Left colon (tissue), 2 donors: ENCODE measurements around the gene PPM1N. TPM values are rescaled to one million over a fixed set of nuclear protein-coding genes. Genes with fewer than 3 reads are reported as not detected.
A peak's percentile ranks its signal among the peaks of the same experiment; 100 is the strongest.

ENCODE experiments used
- ATAC-seq: fragments of 200-7000 bp; cut with Tn5 transposase; one replicate; pipeline ENCODE4 v1.9.1; 2020; ENCODE audit warnings: mild to moderate bottlenecking, moderate library complexity
- DNase-seq, 2 donors: peaks; one replicate each; pipeline ENCODE4 v3.0.0-alpha.2; 2020
- intact Hi-C, 2 donors: fragments of 100-400 bp; cut with DNase I in 1 of 2; cut with micrococcal nuclease in 1 of 2; formaldehyde crosslinking; loops; one replicate each; pipeline versions ENCODE4 v1.11.2 to v1.14.0; 2022; cut with DNase I, micrococcal nuclease
- total RNA-seq, 2 donors: library from RNA; stranded (reverse); fragmentation: NEBNext Ultra II Directional; extraction: Animal tissue kit (Norgen Biotek cat#: 25700); gene quantifications; one replicate each; pipeline ENCODE4 v1.2.1, GENCODE V29; 2021
- donor health status: DM: no; HTN: no; CAD: no.
- donor health status: DM: yes; HTN: yes; CAD: no.

PPM1N gene
- total RNA-seq, 2 donors from 2014 or later: 0.37 to 1.6 TPM

DNA sequence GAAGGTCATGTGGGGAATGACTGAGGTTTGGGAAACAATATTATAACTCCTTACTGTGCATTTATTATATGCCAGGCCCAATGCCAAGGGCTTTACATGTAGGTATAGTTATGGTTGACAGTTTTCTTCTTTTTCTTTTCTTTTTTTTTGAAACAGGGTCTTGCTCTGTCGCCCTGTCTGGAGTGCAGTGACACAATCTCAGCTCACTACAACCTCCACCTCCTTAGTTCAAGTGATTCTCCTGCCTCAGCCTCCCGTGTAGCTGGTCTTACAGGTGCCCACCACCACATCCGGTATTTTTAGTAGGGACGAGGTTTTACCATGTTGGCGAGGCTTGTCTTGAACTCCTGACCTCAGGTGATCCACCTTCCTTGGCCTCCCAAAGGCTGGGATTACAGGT is 15.2 kb upstream of the PPM1N start:
- no peak for ATAC-seq
- intact Hi-C loops: no loop called here
- no peak for DNase-seq

DNA sequence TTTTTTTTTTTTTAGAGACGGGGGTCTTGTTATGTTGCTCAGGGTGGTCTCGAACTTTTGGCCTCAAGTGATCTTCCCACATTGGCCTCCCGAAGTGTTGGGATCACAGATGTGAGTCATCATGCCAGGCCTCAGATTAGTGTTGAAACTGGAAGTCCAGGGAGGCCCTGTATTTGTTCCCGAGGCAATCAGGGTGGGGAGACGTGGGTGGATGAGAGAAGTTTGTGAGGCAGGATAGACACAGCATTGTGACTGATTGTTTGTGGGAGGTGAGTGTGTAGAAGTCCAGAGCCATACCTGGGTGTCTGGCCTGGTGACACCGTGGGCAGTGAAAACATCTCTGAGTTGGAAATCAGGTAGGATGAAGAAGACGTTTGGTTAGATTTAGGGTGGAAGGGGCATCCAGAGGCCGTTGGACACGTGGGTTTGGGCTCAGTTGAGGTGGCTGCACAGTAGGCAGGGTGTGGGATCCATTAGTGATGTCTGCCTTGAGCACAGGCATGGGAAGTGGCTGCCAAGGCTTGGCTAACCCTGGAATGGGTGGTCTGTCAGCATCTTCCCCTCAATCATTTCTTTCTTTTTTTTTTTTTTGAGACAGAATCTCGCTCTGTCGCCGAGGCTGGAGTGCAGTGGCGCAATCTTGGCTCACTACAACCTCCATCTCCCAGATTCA is 13.8 kb upstream of the PPM1N start:
- intact Hi-C loops: no loop called here
- DNase-seq: no peak
- no peak for ATAC-seq

DNA sequence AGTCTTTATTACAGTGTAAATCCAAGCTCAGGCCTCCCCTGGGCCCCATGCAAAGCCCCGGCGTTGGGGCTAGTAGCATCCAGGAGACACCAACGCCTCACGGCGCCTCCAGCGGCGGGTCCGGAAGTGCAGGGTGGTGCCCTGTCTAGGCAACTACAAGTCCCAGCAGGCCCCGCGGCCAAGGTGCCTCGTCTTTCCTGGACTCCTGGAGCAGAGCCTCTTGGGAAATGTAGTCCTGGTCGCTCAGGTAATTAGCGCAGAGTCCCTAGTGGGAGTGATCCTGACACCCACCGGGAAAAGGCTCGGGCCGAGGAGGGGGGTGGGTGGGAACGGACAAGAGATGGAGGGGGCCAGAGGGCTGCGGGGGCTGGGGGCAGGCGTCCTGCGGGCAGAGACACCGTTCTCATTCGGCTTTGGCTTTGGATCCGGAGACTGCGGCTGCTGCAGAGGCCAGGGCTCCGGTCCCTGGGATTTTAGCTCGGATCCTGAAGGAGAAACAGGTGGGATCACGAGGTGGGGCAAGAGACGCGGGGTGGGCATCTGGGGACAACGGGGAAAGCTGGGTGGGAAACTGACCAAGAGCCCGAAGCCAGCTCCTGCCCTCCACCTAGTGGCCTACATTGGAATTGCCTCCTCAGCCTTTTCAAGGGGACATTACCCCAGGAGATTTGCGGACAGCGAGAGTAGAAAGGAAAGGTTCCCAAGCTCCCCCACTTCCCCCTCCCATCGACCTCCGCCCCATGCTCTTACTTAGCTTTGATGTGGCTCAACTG is 12.8 kb upstream of the PPM1N start:
- peak; percentile 97 to 100 for DNase-seq
- ATAC-seq: peak; percentile 99
- intact Hi-C loops: no loop called here

DNA sequence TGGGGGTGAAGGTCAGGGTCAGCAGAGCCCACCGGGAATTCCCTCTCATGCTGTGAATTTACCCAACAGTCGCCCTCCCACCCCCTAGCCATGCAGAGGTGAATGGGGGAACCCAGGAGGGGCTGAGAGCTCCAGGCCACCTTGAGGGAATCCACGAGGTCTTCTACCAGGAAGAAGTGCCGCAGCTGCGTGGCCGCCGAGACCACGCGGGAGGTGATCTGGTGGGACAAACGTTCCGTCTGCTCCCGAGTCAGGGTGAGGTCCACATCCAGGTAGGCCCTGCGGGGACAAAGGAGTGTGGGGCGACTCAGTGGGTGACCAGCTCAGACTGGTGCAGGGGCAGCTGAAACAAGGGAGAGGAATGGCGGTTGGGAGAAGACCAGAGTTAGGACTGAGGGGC is 9.5 kb upstream of the PPM1N start:
- DNase-seq (no peak), ATAC-seq (no peak)
- intact Hi-C loops: no loop called here

DNA sequence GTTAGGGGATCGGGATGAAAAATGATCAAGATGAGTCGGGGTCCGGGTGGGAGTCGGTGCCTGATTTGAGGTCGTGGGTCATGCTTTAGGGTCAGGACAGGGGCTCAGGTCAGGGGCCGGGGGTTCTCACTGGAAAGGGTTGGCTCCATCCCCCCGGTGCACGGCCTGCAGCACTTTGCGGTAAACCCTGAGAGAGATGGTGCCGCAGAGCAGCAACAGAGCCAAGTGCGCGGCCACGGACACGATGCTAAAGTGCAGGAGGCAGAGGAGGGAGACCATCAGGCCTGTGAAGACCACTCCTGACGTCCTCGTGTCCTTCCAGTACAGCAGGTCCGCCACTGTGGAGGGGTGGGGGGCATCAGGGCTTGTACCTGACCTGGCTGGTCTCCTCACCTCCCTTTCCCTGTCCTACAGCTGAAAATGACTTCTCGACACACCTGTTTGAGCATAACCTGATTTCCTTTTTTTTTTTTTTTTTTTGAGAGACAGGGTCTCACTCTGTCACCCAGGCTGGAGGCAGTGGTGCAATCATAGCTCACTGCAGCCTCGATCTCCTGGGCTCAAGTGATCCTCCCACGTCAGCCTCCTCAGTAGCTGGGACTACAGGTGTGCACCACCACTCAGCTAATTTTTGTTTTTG is 8.9 kb upstream of the PPM1N start:
- ATAC-seq (no peak), DNase-seq (no peak)
- intact Hi-C loops: no loop called here

DNA sequence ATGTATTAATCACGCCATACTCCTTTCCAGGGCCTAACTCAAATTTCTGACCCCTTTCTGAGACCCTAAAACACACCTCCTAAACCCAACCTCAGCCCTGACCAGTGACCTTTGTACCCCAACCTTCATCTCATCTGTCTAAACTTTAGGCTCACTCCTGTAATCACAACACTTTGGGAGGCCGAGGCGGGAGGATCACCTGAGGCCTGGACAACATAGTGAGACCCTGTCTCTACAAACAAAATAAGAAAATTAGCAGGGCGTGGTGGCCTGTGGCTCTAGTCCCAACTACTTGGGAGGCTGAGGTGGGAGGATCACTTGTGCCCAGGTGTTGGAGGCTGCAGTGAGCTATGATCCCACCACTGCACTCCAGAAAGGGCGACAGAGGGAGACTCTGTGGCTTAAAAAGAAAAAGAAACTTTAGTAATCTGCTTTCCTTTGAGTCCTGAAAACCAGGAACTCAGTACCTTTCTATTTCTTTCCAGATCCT is 6.1 kb upstream of the PPM1N start:
- ATAC-seq: no peak
- no peak for DNase-seq
- intact Hi-C loops: no loop called here

DNA sequence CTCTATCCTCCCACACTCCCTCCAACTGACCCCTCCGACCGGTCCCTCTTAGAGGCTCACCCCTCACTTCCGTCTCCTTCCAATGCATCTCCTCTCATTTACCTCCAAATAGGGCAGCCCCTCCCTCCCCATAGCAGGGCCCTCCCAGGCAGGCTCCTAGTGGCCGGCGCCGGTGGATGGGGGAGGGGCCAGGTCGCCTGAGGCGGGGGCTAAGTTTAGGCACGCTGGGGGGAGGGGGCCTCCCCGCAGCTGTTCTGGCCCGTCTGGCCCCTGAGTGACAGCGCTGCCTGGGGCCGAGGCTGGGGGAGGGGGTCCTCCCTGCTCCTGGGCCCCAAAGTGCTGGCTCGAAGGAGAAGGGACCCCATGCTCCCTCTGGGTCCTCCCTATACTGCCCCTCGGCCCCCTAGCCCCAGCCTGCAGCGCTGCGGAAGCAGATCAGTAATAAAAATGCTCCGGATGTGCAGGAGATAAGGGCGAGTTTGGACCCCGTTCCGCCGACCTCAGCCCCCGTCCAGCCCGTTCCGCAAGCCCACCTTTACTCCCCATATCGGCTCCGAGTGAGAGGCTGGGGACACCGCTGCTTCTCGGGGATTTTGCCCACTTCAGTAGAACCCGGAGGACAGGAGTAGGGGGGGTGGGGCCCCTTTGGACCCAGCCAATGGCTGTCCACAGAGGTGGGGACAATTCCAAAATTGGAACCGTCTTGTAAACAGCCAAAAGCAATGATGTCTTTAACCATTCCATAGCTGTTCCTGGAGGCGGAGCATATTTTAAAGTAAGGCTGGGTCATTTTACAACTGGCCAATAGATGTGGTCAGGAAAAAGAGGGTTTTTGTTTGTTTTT is 5.4 kb upstream of the PPM1N start:
- DNase-seq (peak; percentile 48 to 71), ATAC-seq (no peak)
- intact Hi-C loops: no loop called here

DNA sequence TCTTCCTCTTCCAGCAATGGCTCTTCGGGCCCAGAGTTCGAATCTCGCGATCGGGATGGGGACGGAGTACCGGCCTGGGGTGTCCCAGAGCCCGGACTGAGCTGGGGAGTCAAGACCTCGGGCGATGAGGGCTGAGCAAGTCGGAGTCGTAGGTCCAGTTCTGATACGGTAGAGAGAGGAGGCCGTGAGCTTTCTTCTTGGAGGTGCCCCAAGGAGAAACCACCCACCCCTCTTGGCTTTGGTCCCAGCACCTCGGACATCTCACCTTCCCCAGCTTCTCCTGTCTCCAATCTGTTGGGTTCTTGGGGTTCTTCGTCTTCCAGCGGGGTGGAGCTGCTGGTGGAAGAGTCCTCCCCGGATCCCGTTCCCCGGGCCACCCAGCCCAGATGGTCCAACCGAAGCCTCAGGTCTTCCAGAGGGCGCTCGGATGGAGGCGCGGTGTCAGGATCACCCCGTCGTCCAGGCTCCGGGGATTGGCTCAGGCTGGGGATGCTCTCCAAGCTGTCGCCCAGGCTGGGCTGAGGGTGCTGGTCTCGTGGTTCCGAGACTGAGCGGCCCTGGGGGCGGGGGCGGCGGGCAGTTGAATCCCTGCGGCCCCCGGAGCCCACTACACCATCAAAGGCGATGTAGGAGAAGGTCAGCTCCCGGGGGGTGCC is 3.9 kb upstream of the PPM1N start:
- DNase-seq (no peak), ATAC-seq (no peak)
- intact Hi-C loops: no loop called here

DNA sequence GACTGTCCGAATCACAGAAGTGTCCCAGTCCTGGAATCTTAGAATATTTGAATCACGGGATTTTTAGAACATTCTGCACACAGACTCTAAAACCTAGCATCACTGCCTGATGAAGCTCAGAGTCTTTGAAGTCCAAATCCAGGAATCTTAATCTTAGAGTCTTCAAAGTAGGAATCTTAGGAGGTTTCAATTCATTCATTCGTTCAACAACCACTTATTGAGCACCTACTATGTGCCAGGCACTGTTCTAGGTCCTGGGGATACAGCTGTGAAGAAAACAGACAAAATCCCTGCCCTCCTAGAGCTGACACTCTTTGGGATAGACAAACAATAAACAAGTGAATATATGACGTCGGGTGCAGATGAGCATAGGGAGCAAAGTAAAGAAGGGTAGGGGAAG is 3.1 kb upstream of the PPM1N start:
- ATAC-seq: no peak
- no peak for DNase-seq
- intact Hi-C loops: no loop called here

DNA sequence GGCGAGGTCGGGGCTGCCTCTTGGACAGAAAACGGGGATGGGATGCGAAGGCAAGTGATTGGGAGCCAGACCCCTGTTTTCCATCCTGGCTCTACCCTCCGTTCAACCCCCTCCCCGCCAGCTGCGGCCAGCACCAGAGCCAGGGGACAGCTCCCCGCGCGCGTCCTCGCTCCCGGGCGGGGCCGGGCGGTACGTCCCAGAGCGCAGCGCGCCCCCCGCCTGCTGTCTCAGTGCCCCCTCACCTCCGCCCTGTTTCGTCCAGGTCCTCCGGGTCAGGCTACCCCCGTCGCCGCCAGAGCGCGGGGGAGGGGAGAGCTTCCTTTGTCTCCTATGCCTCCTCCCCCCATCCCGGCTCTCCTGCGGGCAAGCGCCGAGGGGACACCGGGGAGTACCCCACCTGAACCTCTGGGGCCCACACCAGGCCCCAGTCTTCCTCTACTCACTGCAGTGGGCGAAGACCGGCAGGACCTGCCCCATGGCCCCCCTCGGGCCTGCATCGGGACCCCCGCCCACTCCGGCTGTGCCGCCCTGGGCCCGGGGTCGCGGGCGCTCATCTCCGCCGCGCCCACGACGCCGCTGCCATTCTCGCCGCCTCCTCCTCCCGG is 1.8 kb upstream of the PPM1N start:
- ATAC-seq (peak; percentile 35), DNase-seq (peak in 1 of 2 donors; percentile 63)
- intact Hi-C loops: no loop called here

DNA sequence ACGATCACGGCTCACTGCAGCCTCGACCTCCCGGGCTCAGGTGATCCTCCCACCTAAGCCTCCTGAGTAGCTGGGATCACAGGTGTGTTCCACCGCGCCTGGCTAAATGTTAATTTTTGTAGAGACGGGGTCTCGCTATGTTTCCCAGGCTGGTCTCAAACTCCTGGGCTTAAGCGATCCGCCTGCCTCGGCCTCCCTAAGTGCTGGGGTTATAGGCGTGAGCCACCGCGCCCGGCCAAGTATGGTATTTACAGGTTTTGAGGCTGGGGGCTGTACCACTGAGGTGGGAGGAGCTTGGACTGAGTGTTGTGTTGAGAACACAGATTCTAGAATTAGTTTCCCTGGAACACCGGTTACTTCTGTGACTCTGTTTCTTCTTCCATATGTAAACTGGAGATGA is 452 bp upstream of the PPM1N start:
- ATAC-seq (no peak), DNase-seq (no peak)
- intact Hi-C loops: no loop called here

DNA sequence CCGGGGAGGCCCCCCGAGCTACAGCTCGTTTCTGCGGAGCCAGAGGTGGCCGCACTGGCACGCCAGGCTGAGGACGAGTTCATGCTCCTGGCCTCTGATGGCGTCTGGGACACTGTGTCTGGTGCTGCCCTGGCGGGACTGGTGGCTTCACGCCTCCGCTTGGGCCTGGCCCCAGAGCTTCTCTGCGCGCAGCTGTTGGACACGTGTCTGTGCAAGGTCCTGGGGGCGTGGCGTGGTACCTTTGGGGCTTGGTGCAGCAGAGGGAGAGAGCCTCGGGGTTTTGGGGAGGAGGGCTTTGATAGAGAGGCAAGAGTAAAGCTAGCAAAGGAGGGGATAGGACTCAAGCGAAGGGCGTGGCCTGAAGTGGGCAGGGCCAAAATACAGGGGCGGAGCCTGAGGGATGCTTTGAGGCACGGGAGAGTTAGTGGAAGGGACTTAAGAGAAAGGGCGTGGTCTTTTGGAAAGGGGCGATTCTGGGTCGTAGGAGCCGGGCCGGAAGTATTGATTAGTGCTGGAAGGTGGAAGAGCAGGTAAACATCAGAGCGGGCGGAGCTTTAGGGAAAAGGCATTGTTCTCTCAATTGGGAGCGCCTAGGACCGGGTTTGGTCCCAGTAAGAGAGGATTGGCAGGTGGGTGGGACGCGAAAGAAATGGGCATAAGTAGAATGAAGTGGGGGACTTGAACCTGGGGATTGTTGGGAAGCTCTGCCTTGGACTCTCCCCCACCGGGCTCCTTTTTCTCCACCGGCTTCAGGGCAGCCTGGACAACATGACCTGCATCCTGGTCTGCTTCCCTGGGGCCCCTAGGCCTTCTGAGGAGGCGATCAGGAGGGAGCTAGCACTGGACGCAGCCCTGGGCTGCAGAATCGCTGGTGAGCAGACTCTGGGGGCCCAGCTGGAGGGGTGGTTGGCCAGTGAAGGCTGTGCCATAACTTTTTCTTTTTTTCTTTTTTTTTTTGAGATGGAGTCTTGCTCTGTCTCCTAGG is 1.2 kb downstream of the PPM1N start:
- ATAC-seq (peak; percentile 33), DNase-seq (peak; percentile 58 to 66)
- intact Hi-C loops: no loop called here

DNA sequence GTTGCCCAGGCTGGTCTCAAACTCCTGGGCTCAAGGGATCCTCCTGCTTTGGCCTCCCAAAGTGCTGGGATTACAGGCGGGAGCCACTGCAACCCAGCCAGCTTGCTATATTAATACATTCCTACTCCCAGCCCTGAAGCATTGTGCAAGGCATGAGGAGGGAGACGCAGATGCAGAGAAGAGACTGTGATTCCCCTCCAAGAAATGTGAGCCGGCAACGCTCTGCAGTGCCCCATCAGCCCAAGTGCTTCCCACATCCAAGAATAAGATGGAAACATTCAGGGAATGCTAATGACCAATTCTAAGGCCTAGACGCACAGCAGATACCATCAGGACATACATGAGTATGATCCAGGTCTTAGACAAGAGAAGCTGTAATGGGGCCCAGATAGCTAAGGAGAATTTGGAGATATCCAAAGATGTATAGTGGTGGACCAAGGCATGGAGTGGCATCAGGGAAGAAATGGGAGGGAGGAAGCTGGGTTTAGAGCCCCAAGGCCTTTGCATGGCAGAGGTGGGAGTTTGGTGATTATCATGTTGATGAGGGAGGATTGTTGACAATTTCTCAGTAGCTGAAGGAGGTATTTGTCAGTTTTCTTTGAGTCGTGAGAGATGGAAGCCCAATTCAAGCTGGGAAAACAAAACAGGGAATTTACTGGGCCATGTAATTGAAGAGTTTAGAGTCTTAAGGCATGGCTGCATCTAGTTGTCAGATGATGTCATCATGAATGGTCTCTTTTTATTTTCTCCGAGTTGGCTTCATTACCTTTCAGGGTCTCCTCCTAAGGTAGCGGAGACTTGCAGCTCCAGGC is 2.9 kb downstream of the PPM1N start:
- ATAC-seq: no peak
- intact Hi-C loops: no loop called here
- no peak for DNase-seq

DNA sequence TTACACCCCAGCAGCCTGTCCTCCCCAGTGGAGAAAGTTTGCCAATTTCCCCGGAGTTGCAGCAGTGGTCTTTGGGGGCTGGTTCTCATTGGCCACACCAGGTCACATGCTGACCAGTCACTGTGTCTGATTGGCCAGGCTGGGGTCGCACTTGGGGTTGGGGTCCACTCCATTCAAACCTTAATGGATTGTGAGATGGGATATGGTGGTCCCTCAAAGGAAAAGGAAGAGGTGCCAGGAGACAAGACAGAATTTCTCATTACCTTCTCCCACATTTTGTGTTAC is 3.4 kb downstream of the PPM1N start:
- intact Hi-C loops: no loop called here
- ATAC-seq: no peak

DNA sequence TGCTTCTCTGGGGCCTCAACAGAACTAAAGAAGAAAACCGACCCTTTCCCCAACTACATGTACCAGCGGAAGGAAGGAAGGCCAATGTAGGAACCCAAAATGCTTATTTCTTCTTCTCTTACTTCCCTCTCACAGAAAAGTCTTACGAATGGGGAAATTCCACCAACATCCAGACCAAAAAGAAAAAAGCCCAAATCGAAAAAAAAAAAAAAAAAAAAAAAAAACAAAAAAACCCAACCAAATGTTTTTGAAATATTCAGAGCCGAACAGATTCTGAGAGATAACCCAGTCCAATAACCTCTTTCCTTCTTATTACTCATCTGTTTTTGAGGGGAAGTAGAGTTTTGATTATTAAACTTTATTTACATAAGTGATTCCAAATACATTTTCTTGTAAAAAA is 3.9 kb downstream of the PPM1N start:
- no peak for ATAC-seq
- DNase-seq: no peak
- intact Hi-C loops: no loop called here

More for the DNA sequence above, 3.4 kb downstream of the PPM1N start:
- no peak for DNase-seq

DNA sequence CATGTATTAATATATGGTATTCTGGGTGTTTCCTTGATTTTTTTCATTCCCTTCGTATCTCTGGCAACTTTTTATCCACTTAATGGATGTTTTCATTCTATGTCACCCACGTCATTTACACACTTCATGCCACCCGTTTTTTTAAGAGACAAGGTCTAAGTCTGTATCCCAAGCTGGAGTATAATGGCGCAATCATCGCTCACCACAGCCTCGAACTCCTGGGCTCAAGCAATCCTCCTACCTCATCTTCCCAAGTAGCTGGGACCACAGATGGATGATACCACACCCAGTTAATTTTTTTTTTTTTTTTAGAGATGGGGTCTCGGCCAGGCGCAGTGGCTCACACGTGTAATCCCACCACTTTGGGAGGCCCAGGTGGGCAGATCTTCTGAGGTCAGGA is 5.7 kb downstream of the PPM1N start:
- DNase-seq: no peak
- intact Hi-C loops: no loop called here
- no peak for ATAC-seq
